PC-9 (cell line): ENCODE data around the gene NFKB2.

Experiments used
- CTCF ChIP-seq: fragments of 200-600 bp; sonication (generic); conservative IDR thresholded peaks from 2 replicates; pipeline ENCODE4 v1.6.1; 2017; ENCODE audit warnings: mixed run types, antibody characterized with exemption, mild to moderate bottlenecking, moderate library complexity
- EZH2 ChIP-seq: fragments of 200-600 bp; sonication (generic); IDR thresholded peaks from 2 replicates; pipeline ENCODE4 v1.8.0; 2017; ENCODE audit warnings: antibody characterized with exemption, low read depth

GRCh38 chr10:102410429-102411073, 15.0 kb downstream of the NFKB2 start:
- no peak for TF ChIP-seq EZH2
- TF ChIP-seq CTCF, result no peak
